ENCODE data around the gene PLN.

Gene PLN

DNA sequence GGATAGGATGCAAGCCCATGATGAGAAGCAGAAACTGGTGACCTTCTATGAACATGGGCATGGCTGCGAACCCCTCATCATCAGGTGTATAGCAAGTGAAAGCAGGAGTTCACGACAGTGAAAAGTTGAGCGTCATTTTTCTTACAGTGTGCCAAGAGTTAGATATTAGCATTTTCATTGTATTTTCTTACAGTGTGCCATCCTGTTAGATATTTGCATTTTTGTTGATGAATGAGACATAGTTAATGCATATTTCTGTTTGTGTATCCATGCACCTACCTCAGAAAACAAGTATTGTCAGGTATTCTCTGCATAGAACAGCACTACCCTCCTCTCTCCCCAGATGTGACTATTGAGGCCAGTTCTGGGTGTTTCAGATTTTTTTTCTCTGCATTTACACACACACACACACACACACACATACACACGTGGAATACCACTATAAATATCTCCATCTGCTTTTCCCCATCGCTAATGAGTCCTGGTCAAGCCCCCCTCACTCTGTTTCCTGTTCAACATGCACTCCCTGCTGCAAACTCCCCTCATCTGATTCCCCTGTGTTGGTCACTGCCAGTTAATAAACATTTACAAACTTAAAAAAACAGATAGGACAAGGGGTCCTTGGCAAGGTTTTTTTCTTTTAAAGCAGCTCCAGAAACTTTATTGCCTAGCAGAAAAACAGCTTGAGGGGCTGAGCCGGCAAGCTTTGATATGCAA lies 41.7 kb downstream of the PLN start:
- H3K4me3 ChIP-seq (replicated peaks in 1 of 2; ENCODE audit: low read depth in 2 of 2, low read length in 2 of 2): no peak overlapping the region
- TF ChIP-seq CTCF (IDR thresholded peaks at IDR 0.05; ENCODE audit: low read depth, low read length): no peak
- DNase-seq (ENCODE audit: low read depth in 2 of 2): no peak

DNA sequence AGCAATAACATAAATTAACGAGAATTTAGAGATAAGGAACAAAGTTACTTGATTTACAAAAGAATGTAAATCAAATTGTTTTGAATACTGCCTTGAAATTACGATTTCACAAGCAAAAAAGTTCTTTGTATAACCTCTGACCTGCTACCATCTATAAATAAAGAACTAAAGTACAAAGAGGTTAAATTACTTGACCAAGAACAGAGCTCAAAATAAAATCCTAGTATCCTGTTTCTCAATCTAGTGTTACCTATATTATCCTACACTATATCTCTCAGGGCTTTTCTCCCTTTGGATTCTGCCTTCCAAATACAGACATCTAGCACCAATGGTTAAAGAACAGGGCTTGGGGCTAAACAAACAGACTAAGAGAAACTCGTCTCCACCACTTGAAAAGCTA lies 43.8 kb downstream of the PLN start:
- TF ChIP-seq CTCF (IDR thresholded peaks at IDR 0.05; ENCODE audit: low read depth, low read length): no peak
- no peak overlapping the region for H3K4me3 ChIP-seq (replicated peaks in 1 of 2; ENCODE audit: low read depth in 2 of 2, low read length in 2 of 2)
- no peak for DNase-seq (ENCODE audit: low read depth in 2 of 2)

DNA sequence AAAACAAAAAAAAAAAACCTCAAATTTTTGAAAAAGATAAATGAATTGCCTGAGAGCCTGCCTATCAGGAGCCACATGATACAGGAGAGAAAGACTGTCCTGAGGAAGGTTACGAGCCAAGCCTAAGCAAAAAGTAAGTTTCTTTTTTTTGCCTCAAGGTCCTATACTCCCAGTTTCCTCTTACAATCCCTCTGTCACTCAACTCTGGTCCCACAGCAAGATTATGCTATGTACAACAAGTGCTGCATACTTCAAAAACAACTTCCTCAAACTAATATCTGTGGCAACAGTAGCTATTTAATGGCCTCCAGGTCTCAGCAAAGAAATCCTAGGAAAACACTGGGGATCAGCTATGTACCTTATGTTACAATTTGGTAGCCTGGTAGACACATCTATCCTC lies 46.8 kb downstream of the PLN start:
- H3K4me3 ChIP-seq (replicated peaks in 1 of 2; ENCODE audit: low read depth in 2 of 2, low read length in 2 of 2): no peak overlapping the region
- no peak for TF ChIP-seq CTCF (IDR thresholded peaks at IDR 0.05; ENCODE audit: low read depth, low read length)
- DNase-seq (ENCODE audit: low read depth in 2 of 2): no peak

DNA sequence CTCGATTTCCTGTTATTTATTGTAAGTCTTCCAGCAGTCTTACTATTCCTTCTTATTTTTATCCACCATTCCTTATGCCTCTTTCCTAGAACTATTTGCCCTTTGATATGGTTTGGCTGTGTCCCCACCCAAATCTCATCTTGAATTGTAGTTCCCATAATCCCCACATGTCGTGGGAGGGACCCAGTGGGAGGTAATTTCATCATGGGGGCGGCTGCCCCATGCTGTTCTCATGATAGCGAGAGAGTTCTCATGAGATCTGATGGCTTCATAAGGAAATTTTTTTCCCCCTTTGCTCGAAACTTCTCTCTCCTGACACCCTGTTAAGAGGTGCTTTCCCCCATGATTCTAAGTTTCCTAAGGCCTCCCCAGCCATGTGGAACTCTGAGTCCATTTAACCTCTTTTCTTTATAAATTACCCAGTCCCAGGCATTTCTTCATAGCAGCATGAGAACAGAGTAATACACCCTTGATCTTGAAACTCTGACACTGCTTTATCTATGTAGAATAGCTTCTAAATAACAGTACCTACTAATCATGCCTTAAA lies 48.8 kb downstream of the PLN start:
- no peak for DNase-seq (ENCODE audit: low read depth in 2 of 2)
- H3K4me3 ChIP-seq (replicated peaks in 1 of 2; ENCODE audit: low read depth in 2 of 2, low read length in 2 of 2): no peak overlapping the region
- no peak for TF ChIP-seq CTCF (IDR thresholded peaks at IDR 0.05; ENCODE audit: low read depth, low read length)

- H3K4me3 ChIP-seq (replicated peaks in 1 of 2; ENCODE audit: low read depth in 2 of 2, low read length in 2 of 2): no peak overlapping the region
- no peak for TF ChIP-seq CTCF (IDR thresholded peaks at IDR 0.05; ENCODE audit: low read depth, low read length)
- DNase-seq (ENCODE audit: low read depth in 2 of 2): no peak
Measured at GRCh38 chr6:118597636-118598035, 49.5 kb downstream of the PLN start.

DNA sequence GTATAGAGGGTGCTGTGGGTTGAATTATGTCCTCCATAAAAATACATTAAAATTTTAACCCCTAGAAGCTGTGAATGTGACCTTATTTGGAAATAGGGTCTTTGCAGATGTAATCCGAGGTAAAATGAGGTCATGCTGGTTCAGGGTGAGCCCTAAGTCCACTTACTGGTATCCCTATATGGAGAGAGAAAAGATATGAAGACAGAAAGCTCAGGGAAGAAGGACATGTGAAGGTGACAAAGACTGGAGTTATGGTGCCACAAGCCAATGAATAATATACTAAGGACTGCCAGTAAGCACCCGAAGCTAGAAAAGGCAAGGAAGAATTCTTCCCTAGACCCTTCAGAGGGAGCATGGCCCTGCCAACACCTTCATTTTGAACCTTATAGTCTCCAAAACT lies 50.2 kb downstream of the PLN start:
- DNase-seq (ENCODE audit: low read depth in 2 of 2): no peak
- no peak overlapping the region for H3K4me3 ChIP-seq (replicated peaks in 1 of 2; ENCODE audit: low read depth in 2 of 2, low read length in 2 of 2)
- TF ChIP-seq CTCF (IDR thresholded peaks at IDR 0.05; ENCODE audit: low read depth, low read length): no peak

GRCh38 chr6:118602300-118602699 lies 54.2 kb downstream of the PLN start:
- H3K4me3 ChIP-seq (replicated peaks in 1 of 2; ENCODE audit: low read depth in 2 of 2, low read length in 2 of 2): no peak overlapping the region
- no peak for TF ChIP-seq CTCF (IDR thresholded peaks at IDR 0.05; ENCODE audit: low read depth, low read length)
- DNase-seq (ENCODE audit: low read depth in 2 of 2): no peak

Data from cardiac fibroblast (primary cell).